ENCODE results near the gene ITGB3. TPM values are rescaled to one million over a fixed set of nuclear protein-coding genes. Genes with fewer than 3 reads are reported as not detected.

Gene ITGB3
- total RNA-seq, 1 experiment from 2014 or later, result 28.0 TPM

DNA sequence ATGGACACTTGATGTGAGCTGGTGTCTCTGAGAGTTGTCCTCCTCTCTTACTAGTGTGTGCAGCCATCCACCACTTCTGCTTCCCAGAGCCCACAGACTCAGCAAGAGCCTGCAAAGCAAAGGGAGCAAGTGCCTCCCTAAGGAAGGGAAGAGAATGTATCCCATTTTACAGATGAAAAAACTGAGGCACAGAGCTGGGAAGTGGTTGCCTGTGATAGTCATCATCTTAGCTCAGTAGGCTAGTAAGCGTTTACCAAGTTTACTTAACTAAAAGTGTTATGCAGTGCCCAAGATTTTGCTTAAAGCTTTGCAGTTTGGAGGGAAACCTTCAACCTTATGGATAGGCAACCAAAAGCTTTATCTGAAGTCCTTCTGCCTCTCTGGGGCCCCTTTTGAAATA is 47.1 kb downstream of the ITGB3 start:
- H3K36me3 ChIP-seq, result no peaks in the 10 kb centered on the region; the same call in none of the 2 replicates
- H3K27me3 ChIP-seq, result no peaks in the 10 kb centered on the region
- no peak overlapping the region for H3K4me3 ChIP-seq
- H3K27ac ChIP-seq, result no peak overlapping the region
- peaks cover 15% of the 10 kb centered on the region for H3K4me1 ChIP-seq
- DNase-seq, result no peak
- H3K9me3 ChIP-seq (replicated peaks), result peaks cover 4% of the 10 kb centered on the region

- Histone ChIP-seq H3K36me3 (no peaks in the 10 kb centered on the region; the same call in none of the 2 replicates), H3K4me3 (no peak overlapping the region), H3K9me3 (replicated peaks) (peaks cover 4% of the 10 kb centered on the region), H3K27me3 (no peaks in the 10 kb centered on the region), H3K4me1 (peaks cover 19% of the 10 kb centered on the region), H3K27ac (no peak overlapping the region)
- no peak for DNase-seq
Measured at GRCh38 chr17:47301161-47301560, 47.5 kb downstream of the ITGB3 start.

DNA sequence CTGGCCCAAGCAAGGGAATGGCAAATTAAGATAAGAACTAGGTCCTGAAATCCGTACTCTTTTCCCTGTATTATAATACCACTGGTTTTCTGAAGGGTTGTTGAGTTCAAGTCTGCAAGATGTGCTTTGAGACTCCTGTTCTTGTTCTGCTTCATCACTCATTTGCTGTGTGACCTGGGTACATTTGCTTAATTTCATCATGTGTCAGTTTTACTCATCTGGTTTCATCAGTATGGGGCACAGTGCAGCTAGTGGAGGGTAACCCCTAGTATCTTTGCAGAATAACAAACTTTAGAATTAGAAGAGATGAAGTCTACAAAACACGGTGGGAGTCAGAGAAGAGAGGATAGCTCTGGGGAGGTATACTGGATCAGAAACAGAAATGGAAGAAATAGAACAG is 48.2 kb downstream of the ITGB3 start:
- H3K27me3 ChIP-seq, result no peaks in the 10 kb centered on the region
- H3K4me3 ChIP-seq, result no peak overlapping the region
- no peaks in the 10 kb centered on the region; the same call in none of the 2 replicates for H3K36me3 ChIP-seq
- H3K27ac ChIP-seq, result no peak overlapping the region
- DNase-seq, result no peak
- H3K9me3 ChIP-seq (replicated peaks), result peaks cover 4% of the 10 kb centered on the region
- H3K4me1 ChIP-seq, result peaks cover 21% of the 10 kb centered on the region

DNA sequence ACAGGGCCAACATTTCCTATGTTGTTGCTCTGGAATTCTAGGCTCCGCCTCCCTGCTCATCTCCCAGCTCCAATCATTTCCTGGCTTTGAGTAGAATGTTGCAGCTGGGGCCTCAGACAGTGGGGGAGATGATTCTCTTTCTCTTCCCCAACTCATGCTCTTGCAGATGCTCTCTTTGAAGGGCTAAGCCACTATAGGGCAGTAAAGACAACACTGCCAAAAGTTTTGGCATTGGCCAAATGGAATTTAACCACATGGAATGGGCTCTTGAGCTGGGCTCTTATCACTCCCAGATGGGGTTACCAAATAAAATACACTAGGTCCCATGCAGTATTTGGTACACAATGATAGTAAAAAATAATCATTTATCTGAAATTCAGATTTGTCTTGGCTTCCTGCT is 50.6 kb downstream of the ITGB3 start:
- Histone ChIP-seq H3K9me3 (replicated peaks) (peaks cover 4% of the 10 kb centered on the region), H3K4me1 (peaks cover 14% of the 10 kb centered on the region), H3K27me3 (no peaks in the 10 kb centered on the region), H3K36me3 (no peaks in the 10 kb centered on the region; the same call in none of the 2 replicates), H3K27ac (no peak overlapping the region), H3K4me3 (no peak overlapping the region)
- DNase-seq, result no peak

GRCh38 chr17:47305302-47305923 is 51.8 kb downstream of the ITGB3 start:
- Histone ChIP-seq H3K27ac (peak overlapping the region; percentile 15; the same call in 1 of the 2 replicates), H3K27me3 (no peaks in the 10 kb centered on the region), H3K4me1 (peaks cover 18% of the 10 kb centered on the region), H3K4me3 (no peak overlapping the region), H3K36me3 (no peaks in the 10 kb centered on the region; the same call in none of the 2 replicates), H3K9me3 (replicated peaks) (peaks cover 4% of the 10 kb centered on the region)
- DNase-seq, result peak; percentile 40 to 66

DNA sequence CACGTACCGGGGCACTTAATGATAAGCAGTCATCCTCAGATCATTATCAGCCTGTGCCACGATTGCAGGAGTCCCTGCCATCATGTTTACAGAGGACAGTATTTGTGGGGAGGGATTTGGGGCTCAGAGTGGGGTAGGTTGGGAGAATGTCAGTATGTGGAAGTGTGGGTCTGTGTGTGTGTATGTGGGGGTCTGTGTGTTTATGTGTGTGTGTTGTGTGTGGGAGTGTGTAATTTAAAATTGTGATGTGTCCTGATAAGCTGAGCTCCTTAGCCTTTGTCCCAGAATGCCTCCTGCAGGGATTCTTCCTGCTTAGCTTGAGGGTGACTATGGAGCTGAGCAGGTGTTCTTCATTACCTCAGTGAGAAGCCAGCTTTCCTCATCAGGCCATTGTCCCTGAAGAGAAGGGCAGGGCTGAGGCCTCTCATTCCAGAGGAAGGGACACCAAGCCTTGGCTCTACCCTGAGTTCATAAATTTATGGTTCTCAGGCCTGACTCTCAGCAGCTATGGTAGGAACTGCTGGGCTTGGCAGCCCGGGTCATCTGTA is 56.6 kb downstream of the ITGB3 start:
- H3K4me1 ChIP-seq, result peaks cover 39% of the 10 kb centered on the region
- no peak overlapping the region for H3K27ac ChIP-seq
- H3K9me3 ChIP-seq (replicated peaks), result no peaks in the 10 kb centered on the region
- no peaks in the 10 kb centered on the region for H3K27me3 ChIP-seq
- no peaks in the 10 kb centered on the region for H3K36me3 ChIP-seq
- no peak for DNase-seq
- no peak overlapping the region for H3K4me3 ChIP-seq

GRCh38 chr17:47311420-47311819 is 57.8 kb downstream of the ITGB3 start:
- no peak overlapping the region for H3K27ac ChIP-seq
- H3K27me3 ChIP-seq, result no peaks in the 10 kb centered on the region
- DNase-seq, result no peak
- H3K4me1 ChIP-seq, result peaks cover 38% of the 10 kb centered on the region
- no peak overlapping the region for H3K4me3 ChIP-seq
- no peaks in the 10 kb centered on the region for H3K36me3 ChIP-seq
- H3K9me3 ChIP-seq (replicated peaks), result no peaks in the 10 kb centered on the region

- peak; percentile 53 to 87 for DNase-seq
- Histone ChIP-seq H3K4me3 (no peak overlapping the region), H3K27me3 (no peaks in the 10 kb centered on the region), H3K9me3 (replicated peaks) (no peaks in the 10 kb centered on the region), H3K27ac (peak overlapping the region; percentile 2; the same call in 1 of the 2 replicates), H3K36me3 (no peaks in the 10 kb centered on the region), H3K4me1 (peaks cover 33% of the 10 kb centered on the region)
Measured at GRCh38 chr17:47315451-47316266, 62.0 kb downstream of the ITGB3 start.

DNA sequence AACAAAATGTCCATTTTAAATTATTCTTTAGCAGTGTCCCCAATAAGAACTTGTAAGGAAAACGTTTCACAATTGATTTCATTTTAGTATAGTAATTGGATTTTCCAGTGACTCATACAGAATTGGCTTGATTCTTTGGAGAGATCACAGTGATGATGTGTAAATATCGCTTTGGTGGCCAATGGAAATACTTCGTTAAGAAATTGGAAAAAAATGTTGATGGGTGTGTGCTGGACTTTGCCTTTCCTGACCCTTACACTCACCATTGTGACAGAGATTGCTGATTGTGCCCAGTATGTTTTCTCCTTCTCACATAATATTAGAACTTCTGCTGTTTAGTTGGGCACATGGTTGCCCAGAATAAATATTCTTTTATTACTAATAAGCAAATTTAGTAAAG is 62.7 kb downstream of the ITGB3 start:
- Histone ChIP-seq H3K4me3 (no peak overlapping the region), H3K27ac (no peak overlapping the region), H3K36me3 (no peaks in the 10 kb centered on the region), H3K27me3 (no peaks in the 10 kb centered on the region), H3K9me3 (replicated peaks) (peaks cover 4% of the 10 kb centered on the region; the same call in 1 of the 2 replicates), H3K4me1 (peaks cover 30% of the 10 kb centered on the region)
- DNase-seq, result no peak

GRCh38 chr17:47317119-47317518 is 63.5 kb downstream of the ITGB3 start:
- no peaks in the 10 kb centered on the region for H3K36me3 ChIP-seq
- H3K4me3 ChIP-seq, result no peak overlapping the region
- H3K9me3 ChIP-seq (replicated peaks), result peaks cover 4% of the 10 kb centered on the region; the same call in 1 of the 2 replicates
- H3K4me1 ChIP-seq, result peaks cover 22% of the 10 kb centered on the region
- no peak for DNase-seq
- H3K27me3 ChIP-seq, result no peaks in the 10 kb centered on the region
- no peak overlapping the region for H3K27ac ChIP-seq

DNA sequence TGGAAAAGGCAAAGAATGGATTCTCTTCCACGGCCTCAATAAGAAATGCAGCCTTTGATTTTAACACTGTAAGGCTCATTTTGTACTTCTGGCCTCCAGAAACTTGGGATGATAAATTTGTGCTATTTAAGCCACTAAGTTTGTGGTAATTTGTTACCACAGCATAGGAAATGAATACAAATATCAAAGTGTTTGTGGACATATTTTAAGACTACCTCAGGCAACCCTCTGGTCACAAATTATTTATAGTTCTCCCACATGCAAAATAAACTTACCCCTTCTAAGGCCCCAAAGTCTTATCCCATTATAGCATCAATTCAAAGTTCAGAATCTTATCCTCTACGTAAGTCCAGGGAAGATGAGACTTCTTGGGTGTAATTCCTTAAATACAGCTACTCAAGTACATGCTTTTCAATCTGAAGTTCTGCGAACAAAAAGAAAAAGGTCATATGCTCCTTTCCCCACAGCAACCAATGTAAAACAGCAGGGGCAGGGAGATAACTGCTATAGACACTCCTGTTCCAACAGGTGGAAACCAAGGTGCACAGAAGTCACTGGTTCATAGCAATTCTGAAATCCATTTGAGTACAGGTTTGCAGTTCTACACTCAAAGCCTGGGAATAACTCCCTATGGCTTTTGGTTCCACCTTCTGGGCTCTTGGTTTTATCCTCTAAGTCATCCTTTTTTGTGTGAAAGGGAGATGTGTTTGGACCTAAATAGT is 64.7 kb downstream of the ITGB3 start:
- H3K27me3 ChIP-seq, result no peaks in the 10 kb centered on the region
- H3K4me1 ChIP-seq, result peaks cover 15% of the 10 kb centered on the region
- H3K9me3 ChIP-seq (replicated peaks), result peaks cover 4% of the 10 kb centered on the region; the same call in 1 of the 2 replicates
- no peak overlapping the region for H3K27ac ChIP-seq
- DNase-seq, result no peak
- no peaks in the 10 kb centered on the region for H3K36me3 ChIP-seq
- H3K4me3 ChIP-seq, result no peak overlapping the region

DNA sequence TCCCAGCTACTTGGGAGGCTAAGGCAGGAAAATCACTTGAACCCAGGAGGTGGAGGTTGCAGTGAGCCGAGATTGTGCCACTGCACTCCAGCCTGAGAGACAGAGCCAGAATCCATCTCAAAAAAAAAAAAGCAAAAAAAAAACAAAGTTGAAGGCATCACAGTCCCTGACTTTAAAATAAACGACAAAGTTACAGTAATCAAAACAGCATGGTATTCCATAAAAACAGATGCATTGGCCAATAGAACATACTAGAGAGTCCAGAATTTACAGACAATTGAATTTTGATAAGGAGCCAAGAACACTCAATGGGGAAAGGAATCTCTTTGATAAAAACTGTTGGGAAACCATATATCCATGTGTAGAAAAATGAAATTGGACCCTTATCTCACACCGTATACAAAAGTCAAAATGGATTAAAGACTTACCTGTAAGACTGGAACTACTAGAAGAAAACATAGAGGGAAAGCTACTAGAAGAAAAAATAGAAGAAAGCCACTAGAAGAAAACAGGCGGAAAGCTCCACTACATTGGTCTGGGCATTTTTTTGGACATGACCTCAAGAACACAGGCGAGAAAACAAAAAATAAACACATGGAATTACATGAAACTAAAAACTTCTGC is 67.4 kb downstream of the ITGB3 start:
- no peaks in the 10 kb centered on the region for H3K27me3 ChIP-seq
- no peak overlapping the region for H3K4me3 ChIP-seq
- H3K4me1 ChIP-seq, result peaks cover 2% of the 10 kb centered on the region; the same call in 1 of the 2 replicates
- H3K9me3 ChIP-seq (replicated peaks), result peaks cover 4% of the 10 kb centered on the region; the same call in 1 of the 2 replicates
- no peak overlapping the region for H3K27ac ChIP-seq
- H3K36me3 ChIP-seq, result no peaks in the 10 kb centered on the region
- DNase-seq, result no peak

DNA sequence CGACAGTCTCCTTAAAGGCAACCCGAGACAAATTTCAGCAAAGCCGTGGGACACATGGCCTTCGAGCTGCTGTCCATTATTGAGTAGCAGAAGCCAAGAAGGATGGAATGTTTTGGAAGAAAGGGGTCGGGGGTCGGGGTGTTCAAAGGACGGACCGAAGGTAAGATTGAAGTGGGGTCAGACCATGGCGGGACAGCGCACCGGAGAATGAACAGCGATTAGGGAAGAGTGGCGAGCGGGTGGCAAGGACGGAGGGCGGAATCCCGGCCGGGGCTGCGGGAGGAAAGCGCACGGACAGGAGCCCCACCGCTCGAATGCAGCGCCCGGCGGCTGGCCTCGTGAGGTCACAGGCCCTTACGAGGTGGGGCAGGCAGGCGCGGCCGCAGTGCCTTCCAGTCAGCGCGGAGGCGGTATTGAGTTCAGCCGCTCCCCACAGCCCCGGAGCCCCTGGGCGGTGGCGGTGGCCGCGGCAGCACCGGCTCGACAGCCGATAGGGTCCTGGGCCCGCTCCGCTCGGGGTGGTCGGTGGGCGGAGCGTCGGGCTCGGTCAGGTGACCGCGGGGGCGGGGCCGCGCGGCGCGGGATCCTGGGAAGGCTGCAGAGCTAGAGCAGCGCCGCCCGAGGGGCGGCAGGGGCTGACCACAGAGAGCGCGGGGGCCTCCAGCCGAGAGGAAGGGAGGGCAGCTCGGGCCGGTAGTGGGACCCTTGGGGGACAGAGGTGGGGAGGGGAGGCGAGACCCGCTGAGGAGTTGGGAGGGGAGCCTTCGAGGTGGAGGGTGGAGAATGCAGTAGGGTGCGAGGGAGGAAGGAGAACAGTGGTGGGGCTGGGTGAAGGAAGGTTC is 70.0 kb downstream of the ITGB3 start, which contains the start of gene EFCAB13:
Gene EFCAB13 (plus strand): TSS at position 574 of the 842 bp plus-strand sequence. CDS start 4,399 bp downstream, outside the sequence.
- Histone ChIP-seq H3K27me3 (no peaks in the 10 kb centered on the region), H3K27ac (peak within 1 kb of the TSS; percentile 65)
- peak; percentile 94 to 95 for DNase-seq

More for the DNA sequence above, 70.0 kb downstream of the ITGB3 start, which contains the start of gene EFCAB13:
- Histone ChIP-seq H3K9me3 (replicated peaks) (peaks cover 4% of the 10 kb centered on the region; the same call in 1 of the 2 replicates), H3K4me3 (peak within 1 kb of the TSS; percentile 62), H3K36me3 (no peaks in the 10 kb centered on the region), H3K4me1 (no peaks in the 10 kb centered on the region)
